Measurements from ENCODE around the gene LRP1B.

- TF ChIP-seq CTCF (IDR thresholded peaks at IDR 0.05) = no peak
- no peak for TF ChIP-seq POLR2A (IDR thresholded peaks at IDR 0.05)
Observed at GRCh38 chr2:140998577-140998976, 1132.2 kb downstream of the LRP1B start.

Measured in tibial nerve (tissue), 3 donors.